ENCODE data around the gene MEPCE.
"Not testable (repeated sequence)": the region's sequence is repeated elsewhere in the genome, so short reads cannot be mapped to it uniquely, and the experiment has no call there.

MEPCE gene, protein sequence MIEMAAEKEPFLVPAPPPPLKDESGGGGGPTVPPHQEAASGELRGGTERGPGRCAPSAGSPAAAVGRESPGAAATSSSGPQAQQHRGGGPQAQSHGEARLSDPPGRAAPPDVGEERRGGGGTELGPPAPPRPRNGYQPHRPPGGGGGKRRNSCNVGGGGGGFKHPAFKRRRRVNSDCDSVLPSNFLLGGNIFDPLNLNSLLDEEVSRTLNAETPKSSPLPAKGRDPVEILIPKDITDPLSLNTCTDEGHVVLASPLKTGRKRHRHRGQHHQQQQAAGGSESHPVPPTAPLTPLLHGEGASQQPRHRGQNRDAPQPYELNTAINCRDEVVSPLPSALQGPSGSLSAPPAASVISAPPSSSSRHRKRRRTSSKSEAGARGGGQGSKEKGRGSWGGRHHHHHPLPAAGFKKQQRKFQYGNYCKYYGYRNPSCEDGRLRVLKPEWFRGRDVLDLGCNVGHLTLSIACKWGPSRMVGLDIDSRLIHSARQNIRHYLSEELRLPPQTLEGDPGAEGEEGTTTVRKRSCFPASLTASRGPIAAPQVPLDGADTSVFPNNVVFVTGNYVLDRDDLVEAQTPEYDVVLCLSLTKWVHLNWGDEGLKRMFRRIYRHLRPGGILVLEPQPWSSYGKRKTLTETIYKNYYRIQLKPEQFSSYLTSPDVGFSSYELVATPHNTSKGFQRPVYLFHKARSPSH

DNA sequence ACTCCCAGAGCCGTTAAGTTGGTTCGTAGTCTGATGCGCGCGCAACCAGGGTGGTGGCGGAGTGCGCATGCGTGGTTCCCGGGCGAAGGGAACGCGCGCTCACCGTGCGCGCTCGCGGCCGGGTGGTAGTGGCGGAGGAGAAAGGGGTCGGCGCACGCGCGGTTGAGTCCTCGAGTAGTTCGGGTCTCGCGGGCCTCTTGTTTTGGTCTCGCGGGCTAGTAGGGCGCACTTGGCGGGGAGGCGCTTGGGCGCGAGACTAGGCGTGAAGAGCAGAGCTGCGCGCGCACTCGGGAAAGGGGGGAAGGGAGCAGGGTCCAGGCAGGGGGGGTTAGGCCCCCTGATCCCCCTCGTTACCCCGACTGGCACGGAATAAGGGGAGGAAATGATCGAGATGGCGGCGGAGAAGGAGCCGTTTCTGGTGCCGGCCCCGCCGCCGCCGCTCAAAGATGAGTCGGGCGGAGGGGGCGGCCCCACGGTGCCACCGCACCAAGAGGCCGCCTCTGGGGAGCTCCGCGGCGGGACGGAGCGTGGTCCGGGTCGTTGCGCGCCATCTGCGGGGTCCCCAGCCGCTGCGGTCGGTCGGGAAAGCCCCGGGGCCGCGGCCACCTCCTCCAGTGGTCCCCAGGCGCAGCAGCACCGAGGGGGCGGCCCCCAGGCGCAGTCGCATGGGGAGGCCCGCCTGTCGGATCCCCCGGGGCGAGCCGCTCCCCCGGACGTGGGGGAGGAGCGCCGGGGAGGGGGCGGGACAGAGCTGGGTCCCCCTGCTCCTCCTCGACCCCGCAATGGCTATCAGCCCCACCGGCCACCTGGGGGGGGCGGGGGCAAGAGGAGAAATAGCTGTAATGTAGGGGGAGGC lies at the start of gene MEPCE:
TSS of gene MEPCE (plus strand) at position 195 of the 856 bp plus-strand sequence. CDS start at position 383, 188 bp downstream.
- peak; percentile 58 to 97 (median 93) for DNase-seq

DNA sequence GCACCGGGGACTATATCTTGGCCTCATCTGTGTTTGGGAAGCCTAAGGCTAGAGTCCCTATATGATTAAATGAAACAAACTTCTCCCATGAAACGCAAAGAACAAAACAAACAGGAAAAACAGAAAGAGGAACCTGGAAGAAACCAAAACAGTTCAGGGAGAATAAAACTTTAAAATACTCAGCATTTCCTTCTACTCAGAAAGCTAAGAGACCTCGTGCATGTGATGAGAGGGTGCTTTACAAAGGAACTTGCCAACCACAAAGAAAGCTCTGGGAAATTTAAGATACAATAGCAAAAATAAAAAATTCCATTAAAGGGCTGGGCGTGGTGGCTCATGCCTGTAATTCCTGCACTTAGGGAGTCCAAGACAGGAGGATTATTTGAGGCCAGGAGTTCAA lies 49.4 kb upstream of the MEPCE start:
- DNase-seq: no peak

DNA sequence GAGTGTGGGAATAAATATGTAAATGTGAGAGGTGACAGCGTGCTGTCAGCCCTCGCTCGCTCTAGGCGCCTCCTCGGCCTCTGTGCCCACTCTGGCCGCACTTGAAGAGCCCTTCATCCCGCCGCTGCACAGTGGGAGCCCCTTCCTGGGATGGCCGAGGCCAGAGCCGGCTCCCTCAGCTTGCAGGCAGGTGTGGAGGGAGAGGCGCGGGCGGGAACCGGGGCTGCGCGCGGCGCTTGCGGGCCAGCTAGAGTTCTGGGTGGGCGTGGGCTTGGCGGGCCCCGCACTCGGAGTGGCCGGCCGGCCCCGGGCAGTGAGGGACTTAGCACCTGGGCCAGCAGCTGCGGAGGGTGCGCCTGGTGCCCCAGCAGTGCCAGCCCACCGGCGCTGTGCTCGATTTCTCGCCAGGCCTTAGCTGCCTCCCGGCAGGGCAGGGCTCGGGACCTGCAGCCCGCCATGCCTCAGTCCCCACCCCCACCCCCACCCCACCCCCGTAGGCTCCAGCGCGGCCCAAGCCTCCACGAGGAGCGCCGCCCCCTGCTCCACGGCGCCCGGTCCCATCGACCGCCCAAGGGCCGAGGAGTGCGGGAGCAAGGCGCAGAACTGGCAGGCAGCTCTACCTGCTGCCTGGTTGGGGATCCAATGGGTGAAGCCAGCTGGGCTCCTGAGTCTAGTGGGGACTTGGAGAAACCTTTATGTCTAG lies 47.9 kb upstream of the MEPCE start:
- not testable (repeated sequence) for DNase-seq

DNA sequence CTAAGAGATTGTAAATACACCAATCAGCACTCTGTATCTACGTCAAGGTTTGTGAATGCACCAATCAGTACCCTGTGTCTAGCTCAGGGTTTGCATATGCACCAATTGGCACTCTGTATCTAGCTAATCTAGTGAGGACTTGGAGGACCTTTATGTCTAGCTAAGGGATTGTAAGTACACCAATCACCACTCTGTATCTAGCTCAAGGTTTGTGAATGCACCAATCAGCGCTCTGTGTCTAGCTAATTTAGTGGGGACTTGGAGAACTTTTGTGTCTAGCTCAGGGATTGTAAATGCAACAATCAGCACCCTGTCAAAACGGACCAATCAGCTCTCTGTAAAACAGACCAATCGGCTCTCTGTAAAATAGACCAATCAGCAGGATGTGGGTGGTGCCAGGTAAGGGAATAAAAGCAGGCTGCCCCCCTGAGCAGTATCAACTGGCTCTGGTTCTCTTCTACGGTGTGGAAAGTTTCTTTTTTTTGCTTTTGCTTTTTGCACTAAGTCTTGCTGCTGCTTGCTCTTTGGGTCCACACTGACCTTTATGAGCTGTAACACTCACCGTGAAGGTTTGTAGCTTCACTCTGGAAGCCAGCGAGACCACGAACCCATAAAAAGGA lies 47.3 kb upstream of the MEPCE start:
- DNase-seq: peak in 1 of 58 donors; percentile 13

DNA sequence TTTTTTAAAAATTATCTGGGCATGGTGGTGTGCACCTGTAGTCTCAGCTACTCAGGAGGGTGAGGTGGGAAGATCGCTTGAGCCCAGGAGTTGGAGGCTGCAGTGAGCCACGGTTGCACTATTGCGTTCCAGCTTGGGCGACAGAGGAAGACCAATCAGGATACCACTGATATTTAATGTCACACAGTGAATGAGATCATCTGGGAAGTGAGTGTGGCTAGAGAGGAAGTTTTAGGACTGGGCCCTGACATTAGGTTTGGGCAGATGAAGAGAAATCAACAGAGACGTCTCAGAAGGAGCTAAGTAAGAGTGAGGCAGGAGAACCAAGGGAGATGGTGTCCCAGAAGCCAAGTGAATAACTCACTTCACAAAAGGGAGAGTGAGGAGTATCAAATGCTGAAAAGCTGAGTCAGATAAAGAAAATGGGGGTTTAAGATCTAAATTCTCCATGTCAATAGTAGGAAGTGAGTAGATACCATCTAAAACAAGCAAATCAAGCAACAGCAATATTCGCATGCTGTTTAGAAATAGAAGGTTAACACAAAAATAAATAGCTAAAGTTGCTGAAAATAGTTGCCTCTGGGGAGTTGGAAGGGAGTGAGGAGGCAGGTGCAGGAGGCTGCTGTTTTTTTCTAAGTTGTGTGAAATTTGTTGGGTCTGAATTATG lies 44.9 kb upstream of the MEPCE start:
- no peak for DNase-seq

DNA sequence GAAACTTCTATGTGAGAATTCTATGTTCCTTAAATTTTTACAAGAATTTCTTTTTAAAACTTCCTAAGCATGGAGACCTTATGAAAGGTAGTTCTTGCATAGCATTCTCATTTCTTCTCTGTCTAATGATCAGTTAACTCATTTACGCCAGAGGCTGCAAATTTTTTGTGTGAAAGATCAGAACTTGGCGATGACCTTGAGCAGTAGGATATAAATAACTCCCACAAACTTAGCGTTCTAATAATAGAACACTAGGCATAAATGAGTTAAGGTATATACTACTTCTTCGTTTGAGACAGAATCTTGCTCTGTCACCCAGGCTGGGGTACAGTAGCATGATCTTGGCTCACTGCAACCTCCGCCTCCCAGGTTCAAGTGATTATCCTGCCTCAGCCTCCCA lies 42.7 kb upstream of the MEPCE start:
- DNase-seq: no peak

DNA sequence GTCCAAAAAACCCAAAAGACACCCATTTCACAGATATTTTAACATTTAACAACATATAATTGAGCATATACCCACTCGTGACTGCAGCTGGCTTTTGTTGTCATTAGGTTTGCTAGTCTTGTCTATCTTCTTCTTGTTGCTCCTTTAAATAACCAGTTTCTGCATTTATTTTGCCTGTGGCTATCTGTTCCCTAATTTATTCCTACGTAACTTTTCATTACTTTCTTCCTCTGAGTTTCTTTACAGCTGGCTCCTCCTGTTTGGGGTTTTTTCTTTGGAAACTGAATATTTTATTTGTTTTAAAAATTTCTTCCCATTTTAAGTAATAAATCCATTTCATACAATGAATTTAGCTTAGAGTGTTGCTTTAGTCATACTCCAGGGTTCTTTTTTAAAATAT lies 41.9 kb upstream of the MEPCE start:
- DNase-seq: no peak

DNA sequence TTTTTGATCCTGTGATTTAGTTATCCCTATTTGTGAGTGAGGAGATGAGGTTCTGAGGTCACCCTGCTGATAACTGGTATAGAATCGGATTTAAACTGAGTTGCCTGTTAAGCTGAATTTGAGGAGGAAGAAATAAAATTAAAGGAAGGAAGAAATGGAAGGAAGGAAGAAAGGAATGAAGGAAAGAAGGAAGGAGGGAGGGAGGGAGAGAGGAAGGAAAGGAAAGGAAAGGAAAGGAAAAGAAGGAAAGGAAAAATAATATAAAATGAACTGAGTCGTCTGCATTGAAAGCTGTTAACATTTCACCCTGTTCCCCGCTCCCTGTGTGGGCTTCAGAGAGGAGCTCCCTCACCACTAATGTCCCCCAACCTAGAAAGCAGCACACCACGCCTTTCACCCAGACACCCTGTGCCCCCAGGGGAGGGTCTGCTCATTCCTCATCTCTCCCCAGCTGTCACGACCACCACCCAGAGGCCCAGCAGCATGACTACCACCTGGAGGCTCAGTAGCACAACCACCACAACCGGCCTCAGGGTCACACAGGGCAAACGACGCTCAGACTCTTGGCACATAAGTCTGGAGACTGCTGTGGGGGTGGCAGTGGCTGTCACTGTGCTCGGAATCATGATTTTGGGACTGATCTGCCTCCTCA lies 40.1 kb upstream of the MEPCE start:
- DNase-seq: no peak

DNA sequence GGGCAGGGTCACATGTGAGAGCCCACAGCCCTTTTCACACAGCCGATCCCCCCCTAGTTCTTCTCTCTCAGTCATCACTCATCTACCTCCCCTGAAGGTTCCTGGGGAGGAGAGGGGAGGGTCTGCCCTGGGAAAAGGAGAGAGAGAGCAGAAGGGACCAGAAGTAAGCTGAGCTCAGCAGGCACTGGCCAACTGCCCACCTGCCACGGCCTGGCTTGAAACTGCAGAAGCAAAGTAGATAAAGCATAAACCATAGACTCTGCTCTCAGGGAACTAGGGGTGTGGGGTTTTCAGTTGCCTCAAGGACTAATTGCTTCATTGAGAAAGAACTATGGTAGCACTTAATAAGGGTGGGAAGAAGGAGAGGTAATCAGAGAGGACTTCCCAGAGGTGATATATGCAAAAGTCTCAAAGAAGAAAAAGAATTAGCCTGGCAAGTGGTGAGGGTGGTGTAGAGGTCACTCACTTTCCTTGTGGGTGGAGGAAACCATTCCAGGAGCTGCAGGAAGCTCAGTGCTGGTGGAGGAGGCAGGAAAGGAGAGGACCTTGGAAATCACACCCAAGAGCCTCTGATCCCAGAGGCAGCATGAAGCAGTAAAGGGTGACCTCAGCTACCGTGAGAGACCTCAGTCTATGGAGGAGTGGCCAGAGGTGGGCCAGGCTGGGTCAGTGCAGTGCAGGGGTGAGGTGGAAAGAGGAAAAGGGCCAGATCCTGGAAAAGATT lies 39.2 kb upstream of the MEPCE start:
- DNase-seq: no peak

DNA sequence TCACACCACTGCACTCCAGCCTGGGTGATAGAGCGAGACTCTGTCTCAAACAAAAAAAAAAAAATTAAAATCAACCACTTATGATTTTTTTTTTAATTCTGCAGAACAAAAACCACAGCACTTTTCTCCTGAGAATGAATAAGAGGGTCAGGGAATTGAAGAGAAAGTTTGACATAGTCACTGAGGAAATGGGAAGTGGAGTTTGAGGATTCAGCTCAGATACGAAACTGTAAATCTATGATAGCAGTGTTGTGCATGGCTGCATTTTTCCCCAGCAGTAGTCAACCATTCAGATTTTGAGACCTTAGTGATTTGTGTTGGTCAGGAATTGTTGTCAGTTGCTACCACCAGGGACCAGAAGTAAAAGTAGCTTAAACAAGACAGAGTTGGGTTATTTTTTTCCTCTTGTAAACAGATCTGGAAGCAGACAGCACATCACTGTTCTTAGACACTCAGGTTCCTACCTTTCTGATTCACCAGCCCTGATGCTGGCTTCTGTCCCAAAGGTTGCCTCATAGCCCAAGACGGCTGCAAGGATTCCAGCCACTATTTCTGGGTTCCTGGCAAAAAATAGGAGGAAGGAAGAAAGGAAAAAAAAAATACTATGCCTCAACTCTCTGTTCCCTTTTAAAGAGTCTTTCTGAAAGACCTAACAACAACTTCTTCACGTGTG lies 36.3 kb upstream of the MEPCE start:
- DNase-seq: no peak

DNA sequence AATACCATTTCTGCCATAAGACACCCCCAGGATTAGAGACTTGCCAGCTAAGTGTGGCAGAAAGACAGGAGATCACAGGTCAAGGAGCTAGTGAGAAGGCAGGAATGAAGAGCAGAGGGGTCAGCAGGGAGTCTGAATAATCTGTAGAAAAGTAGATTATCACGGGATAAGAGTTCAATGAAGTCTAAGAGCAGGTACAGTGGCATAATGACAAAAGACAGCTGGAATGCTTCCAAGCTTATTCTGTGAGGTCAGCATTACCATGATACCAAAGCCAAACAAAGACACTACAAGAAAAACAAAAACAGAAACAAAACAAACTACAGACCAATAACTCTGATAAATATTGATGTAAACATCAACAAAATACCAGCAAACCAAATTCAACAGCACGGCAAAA lies 35.6 kb upstream of the MEPCE start:
- no peak for DNase-seq

DNA sequence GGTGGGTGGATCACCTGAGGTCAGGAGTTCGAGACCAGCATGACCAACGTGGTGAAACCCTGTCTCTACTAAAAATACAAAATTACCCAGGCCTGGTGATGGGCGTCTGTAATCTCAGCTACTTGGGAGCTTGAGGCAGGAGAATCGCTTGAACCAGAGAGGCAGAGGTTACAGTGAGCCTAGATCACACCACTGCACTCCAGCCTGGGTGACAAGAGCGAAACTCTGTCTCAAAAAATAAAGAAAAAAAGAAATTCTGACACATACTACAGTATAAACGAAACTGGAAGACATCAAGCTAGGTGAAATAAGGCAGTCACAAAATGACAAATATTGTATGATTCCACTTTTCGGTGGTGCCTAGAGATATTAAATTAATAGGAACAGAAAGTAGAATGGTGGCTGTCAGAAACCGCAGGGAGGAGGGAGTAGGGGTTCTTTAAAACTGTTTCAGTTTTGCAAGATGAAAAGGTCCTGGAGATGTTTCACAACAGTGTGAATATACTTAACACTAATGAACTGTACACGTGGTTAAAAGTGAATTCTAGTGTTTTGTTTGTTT lies 33.1 kb upstream of the MEPCE start:
- no peak for DNase-seq

DNA sequence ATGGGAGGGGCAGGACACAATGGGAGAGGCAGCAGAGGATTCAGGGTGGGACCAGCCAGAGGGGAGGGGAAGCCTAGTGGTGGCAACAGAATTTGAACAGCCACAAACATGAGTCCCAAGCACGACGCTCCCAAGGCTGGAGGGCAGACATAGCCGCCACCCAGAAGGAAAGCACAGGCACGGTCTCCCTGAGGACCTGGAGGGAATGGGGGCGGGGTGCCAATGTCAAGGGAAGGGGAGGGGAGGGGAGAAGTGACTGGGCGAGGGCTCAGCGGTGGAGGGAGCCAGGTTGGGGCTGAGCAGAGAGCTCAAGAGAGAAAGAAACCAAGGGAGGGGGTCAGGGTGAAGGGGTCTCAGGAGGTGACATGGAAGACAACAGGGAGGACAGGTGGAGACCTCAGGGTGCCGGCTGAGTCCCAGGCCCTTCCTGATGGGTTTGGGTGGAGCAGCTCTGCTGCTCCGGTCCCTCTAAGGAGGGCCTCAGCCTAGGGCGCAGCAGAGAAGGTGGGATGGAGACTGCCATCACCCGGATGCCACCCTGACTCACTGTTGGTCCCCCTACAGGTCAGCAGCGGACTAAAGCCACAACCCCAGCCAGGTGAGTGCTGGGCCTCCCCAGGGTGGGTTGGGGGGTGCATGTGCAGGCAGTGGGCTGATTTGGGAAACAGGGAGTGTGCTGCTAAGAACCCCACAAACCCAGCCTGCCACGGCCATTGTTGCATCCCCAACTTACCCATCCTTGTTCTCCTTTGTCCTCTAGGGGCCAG lies 32.1 kb upstream of the MEPCE start:
- DNase-seq: no peak

DNA sequence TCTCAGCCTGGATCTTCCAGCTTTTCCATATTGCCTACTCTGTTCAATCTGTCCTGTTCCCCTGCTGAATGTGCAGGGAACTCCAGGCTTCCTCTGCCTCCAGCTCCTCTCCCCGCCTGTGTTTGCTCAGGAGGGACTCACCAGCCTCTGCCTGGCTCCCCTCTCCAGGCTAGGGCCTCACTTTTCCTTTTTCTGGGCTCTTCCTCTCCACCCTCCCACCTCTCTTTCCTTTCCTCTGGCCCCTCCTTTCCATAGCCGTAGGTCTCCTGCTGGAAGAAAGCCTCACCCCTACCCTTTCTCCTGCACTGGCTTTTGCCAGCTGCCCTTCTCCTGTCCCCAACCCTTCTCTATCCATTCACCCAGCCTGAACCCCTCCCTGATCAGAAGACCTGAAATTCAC lies 31.4 kb upstream of the MEPCE start:
- no peak for DNase-seq

DNA sequence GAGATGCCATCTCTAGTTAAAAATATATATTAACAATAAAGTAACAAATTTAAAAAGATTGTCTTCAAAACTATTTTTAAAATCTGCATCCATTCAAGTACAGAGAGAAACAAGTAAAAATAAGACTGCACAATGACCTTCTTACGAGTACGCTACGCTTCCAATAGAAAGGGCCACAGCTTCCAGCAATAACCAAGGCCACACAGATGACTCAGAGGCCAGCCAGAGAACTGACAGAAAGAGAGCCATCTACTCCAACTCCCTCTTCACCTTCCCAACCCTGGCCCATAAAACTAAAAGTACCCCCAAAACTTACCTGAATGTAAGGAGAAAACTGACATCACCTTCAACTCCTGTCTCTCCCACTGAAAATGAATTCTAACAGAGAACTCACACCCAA lies 29.6 kb upstream of the MEPCE start:
- no peak for DNase-seq

DNA sequence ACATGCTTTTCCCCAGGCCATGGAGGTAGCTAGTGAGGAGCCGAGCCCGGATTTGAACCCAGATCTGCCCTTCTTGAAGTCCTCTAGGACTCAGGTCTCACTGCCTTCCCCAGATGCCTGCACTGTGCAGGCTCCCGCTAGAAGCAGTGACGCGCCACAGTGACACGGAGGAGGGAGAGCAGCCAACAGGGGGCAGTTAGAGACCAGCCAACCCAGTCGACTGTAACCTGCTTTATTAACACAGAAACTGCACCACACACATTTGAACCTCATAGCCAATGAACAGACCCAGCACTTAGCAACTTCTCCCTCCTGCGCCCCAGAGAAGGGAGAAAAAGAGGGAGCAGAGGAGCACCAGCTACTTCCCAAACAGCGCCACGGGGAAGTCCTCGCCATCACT lies 29.0 kb upstream of the MEPCE start:
- DNase-seq: no peak

DNA sequence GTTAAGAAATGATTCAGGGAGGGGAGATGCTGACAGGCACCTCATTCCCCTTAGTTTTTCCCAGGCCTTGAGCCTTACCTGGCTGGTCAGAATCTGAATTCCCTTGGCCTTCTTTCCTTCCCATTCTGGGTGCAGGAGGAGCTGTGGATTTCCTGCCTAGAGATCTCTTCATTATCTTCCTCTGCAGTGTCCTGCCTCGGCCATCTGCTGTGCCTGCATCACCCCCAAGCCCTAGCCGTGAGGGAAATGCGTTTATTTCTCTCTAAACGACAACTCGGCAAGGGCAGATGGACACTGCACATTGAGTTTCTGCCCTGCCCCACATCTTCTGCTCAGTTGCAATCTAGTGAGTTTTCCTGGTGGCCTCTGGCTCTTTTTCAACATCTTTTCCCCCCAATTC lies 27.8 kb upstream of the MEPCE start:
- DNase-seq: no peak

All from anterior cingulate cortex (tissue), 58 donors.